Activated CD4-positive, alpha-beta T cell treated with anti-CD3 and anti-CD28 coated beads for 36 hours (primary cell): ENCODE results near the gene CACNA2D2. TPM values are rescaled to one million over a fixed set of nuclear protein-coding genes. Genes with fewer than 3 reads are reported as not detected.

Experiments
- total RNA-seq, 2 experiments: library from RNA; stranded (reverse); gene quantifications; one replicate each; pipeline ENCODE4 v1.2.3, GENCODE V29; 2021

CACNA2D2 gene
- total RNA-seq, 2 experiments from 2014 or later: 1.1 to 1.5 TPM

Other genes starting within 250 kb of the CACNA2D2 start
- gene SEMA3B, start 234.5 kb downstream of the CACNA2D2 start, total RNA-seq: 1 to 10 TPM; 1.6 to 2.1 TPM
- gene LSMEM2, start 224.5 kb downstream of the CACNA2D2 start, total RNA-seq: not detected
- gene IFRD2, start 211.2 kb downstream of the CACNA2D2 start, total RNA-seq: 100 to 1,000 TPM; 100 to 125 TPM
- 1 to 10 TPM; 4.5 to 5.4 TPM for gene HYAL3, start 204.2 kb downstream of the CACNA2D2 start, total RNA-seq
- gene NAA80, start 204.2 kb downstream of the CACNA2D2 start, total RNA-seq: 10 to 100 TPM; 17.6 to 18.7 TPM
- under 1 TPM in 1 of 2 experiments, not detected in 1; 0.37 TPM for gene HYAL1, start 200.1 kb downstream of the CACNA2D2 start, total RNA-seq
- 1 to 10 TPM; 4.7 to 5.1 TPM for gene HYAL2, start 180.9 kb downstream of the CACNA2D2 start, total RNA-seq
- gene TUSC2, start 175.4 kb downstream of the CACNA2D2 start, total RNA-seq: 10 to 100 TPM; 15.0 to 17.1 TPM
- 10 to 100 TPM; 30.8 to 50.7 TPM for gene RASSF1, start 162.8 kb downstream of the CACNA2D2 start, total RNA-seq
- gene ZMYND10, start 157.9 kb downstream of the CACNA2D2 start, total RNA-seq: 1 to 10 TPM; 1.0 to 1.3 TPM
- gene NPRL2, start 152.9 kb downstream of the CACNA2D2 start, total RNA-seq: 10 to 100 TPM; 42.5 to 43.0 TPM
- gene CYB561D2, start 152.8 kb downstream of the CACNA2D2 start, total RNA-seq: 10 to 100 TPM; 10.3 to 14.3 TPM
- 10 to 100 TPM; 13.1 to 16.1 TPM for gene TMEM115, start 144.1 kb downstream of the CACNA2D2 start, total RNA-seq
- gene C3orf18, start 64.1 kb upstream of the CACNA2D2 start, total RNA-seq: 10 to 100 TPM; 31.7 to 31.9 TPM
- gene HEMK1, start 65.9 kb upstream of the CACNA2D2 start, total RNA-seq: 10 to 100 TPM; 61.6 to 77.7 TPM
- gene CISH, start 108.1 kb upstream of the CACNA2D2 start, total RNA-seq: 100 to 1,000 TPM; 265 to 269 TPM
- 100 to 1,000 TPM; 178 to 218 TPM for gene MAPKAPK3, start 113.5 kb upstream of the CACNA2D2 start, total RNA-seq
- gene DOCK3, start 171.3 kb upstream of the CACNA2D2 start, total RNA-seq: 1 to 10 TPM; 2.5 to 2.6 TPM